Dermis blood vessel endothelial cell (primary cell): ENCODE results near the gene SLC23A1. TPM values are rescaled to one million over a fixed set of nuclear protein-coding genes. Genes with fewer than 3 reads are reported as not detected.
"Not testable (repeated sequence)": the region's sequence is repeated elsewhere in the genome, so short reads cannot be mapped to it uniquely, and the experiment has no call there.

Source experiments
- DNase-seq: peaks from one replicate; pipeline ENCODE4 v3.0.0; 2010
- total RNA-seq: library from RNA; depleted of rRNA; stranded (reverse); fragments of >200 nt; gene quantifications from 2 replicates; pipeline ENCODE4 v1.2.3, GENCODE V29; 2014

SLC23A1 gene
- total RNA-seq, 1 donor from 2014 or later, result not detected

DNA sequence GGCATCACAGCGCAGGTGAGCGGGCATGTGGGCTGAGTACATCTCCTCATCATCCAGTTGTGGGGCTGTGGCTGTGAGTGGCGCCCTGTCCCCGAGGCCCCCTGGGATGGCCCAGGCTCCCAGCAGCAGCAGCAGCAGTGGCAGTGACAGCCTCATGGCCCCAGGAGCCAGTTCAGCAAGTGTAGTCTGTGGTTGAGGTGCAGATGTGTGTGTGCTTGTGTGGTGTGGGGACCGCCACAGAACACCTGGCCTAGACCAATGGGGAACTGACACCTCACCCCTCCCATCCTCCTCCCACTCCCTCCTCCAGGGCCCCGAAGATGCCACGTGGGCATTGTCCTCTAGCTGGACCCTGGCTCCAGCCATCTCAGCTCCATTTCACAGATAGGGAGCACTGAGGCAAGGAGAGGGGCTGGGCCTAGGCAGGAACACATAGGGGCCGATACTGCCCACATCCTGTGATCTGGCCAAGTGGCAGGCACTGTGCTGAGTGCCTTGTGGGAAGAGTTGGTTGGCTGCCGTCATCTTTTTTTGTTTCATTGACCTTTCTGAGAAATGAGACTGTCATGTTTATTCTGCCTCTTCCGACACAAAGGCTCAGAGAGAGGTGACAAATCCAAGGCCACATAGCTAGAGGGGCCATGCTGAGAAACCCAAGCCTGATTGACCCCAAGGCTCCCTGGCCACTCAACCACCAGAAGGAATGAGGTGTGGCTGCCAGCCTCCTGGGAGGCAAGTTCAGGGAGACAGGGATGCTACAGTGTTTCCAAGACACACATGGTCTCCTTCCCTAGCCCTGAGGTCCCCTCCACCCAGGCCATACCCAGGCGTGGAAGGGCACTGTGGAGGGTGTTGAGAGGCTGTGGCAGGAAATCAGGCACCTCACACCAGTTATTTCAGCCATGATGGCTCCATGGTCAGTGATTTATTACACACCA is 6.9 kb upstream of the SLC23A1 start, which contains the start of gene MZB1:
Gene MZB1 (minus strand): TSS at position 213 of the 938 bp plus-strand sequence. CDS start 57 bp downstream, at position 156.
- no peak for DNase-seq

- peak; percentile 66 for DNase-seq
Observed at GRCh38 chr5:139388198-139388821, 5.2 kb upstream of the SLC23A1 start.

DNA sequence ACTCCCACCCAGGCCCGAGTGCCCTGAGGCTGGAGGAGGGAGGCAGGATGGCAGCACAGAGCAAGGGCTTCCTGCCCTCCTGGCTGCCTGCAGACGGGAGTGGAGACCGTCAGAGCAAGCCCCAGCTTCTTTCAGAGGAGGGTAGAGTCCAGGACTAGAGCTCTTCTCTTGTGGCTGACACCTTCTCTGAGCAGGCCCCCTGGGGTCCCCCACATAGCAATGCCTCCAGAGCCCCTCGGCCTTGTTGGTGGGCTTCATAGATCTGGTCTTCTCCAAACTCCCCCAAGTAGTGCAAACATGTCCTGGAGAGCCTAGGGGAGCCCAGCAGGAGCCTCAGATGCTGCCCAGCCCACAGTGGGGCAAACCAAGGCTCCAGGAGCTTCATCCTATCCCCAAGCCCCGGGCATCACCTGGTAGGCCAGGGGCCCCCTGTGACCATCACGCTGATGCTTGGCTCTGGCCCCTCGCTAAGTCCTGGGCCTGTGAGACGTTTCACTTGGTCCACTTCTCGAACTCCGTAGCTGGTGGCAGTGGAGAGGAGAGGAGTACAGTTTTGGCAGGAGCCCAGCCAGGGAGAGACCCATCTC is 4.6 kb upstream of the SLC23A1 start:
- DNase-seq, result no peak

- DNase-seq, result not testable (repeated sequence)
Observed at GRCh38 chr5:139386956-139387355, 3.9 kb upstream of the SLC23A1 start.

GRCh38 chr5:139386050-139386438 is 2.9 kb upstream of the SLC23A1 start:
- DNase-seq, result no peak

- DNase-seq, result peak; percentile 29
Observed at GRCh38 chr5:139385061-139386049, 2.3 kb upstream of the SLC23A1 start.

- DNase-seq, result no peak
Observed at GRCh38 chr5:139384591-139385051, 1.5 kb upstream of the SLC23A1 start.

DNA sequence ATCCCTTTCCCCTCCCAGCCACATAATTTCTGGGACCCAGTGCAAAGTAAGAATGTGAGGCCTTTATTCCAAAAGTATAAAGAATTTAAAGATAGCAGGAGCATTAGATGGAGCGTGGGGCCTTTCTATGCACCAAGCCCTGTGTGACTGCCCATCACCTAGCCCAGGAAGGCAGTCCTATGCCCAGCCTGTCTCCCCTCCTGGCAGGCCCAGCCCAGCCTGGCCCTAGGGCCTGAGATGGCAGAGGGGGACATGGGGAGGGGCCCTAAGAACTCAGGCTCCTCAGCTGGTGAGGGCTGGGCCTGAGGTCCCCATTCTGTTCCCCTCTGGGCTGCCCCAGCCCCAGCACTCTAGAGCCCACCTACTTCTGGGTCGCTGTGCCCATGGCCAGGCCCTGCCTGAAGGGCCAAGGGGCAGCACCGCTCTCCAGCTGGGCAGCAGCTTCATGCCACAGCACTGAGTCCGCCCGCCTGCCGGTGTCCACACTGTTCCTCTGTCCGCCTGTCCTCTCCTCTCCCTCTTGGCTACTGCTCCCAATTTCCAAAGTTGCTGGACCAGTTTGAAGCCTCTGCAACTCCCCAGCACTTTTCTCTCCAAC is 995 bp upstream of the SLC23A1 start:
- no peak for DNase-seq

DNA sequence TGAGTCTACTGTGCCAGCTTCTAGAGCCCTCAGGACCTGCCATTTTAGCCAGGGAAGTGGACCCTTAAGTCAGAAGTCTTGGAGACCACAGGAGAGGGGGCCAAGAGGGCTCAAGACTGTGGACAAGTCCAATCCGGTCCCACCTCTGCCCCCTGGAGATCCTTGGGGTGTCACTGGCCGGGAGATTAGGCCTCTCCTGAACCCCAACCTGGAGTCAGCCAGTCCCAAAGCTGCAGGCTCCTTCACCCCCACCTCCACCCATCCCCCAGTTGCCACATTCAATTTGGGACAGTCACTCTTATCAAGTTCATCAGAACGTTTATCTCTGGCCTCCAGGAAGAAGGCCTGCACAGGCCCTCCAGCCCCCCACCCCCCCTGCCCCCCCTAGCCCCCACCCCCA is 290 bp downstream of the SLC23A1 start:
- no peak for DNase-seq

- DNase-seq, result no peak
Observed at GRCh38 chr5:139381837-139382761, 998 bp downstream of the SLC23A1 start.

DNA sequence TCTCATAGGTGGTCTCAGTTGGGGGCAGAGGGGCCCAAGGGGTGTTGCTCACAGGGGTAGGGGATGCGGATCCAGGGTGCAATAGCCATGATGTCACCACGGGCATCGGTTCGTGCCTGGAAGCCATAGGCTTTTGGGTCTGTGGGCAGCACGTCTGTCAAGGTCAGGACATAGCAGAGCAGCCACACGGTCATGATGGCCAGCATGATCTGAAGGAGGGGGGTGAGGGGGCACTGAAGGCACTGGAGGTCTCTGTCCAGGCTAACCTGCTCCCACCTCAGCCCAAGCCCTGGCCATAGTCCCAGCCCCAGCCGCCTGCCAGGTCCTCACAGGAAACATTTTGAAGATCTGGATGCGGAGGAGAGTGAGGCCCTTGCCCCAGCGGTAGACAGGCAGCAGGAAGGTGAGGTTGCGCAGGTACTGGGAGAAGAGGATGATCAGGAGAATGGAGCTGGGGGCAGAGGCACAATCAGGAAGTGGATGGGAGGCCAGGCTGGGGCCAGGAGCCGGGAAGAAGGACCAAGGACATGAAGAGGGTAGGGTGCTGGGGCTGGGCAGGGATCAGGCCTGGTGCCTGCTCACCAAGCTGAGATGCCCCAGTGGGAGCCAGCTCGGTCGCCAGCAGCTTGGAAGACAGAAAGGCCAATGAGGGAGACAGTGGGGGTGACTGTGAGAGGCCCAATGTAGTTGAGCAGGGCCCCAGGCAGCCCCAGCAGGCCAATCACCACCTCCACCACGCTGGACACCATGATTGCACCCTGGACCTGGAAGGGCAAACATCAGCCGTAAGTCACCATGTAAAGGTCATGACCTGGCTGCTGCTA is 3.3 kb downstream of the SLC23A1 start:
- DNase-seq, result no peak

- DNase-seq, result no peak
Observed at GRCh38 chr5:139378941-139379361, 4.1 kb downstream of the SLC23A1 start.

- no peak for DNase-seq
Observed at GRCh38 chr5:139378101-139378825, 4.8 kb downstream of the SLC23A1 start.

DNA sequence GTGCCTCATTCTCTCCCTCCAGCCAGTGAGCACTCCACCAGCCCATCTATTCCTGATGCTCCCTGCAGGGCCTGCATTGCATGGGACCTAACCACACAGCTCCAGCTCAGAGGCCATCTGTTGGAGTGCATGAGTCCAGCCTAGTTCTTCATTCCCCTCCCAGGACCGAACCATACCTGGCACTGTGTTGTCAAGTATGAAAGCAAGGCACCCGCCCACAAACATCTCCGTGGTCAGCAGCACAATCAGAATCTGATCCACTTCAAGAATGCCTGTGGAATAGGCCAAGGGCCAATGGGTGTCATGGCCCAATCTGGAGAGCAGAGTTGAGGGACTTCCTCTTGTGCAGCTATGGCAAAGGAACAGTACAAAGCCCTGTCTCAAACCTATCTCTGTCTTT is 5.9 kb downstream of the SLC23A1 start:
- no peak for DNase-seq

DNA sequence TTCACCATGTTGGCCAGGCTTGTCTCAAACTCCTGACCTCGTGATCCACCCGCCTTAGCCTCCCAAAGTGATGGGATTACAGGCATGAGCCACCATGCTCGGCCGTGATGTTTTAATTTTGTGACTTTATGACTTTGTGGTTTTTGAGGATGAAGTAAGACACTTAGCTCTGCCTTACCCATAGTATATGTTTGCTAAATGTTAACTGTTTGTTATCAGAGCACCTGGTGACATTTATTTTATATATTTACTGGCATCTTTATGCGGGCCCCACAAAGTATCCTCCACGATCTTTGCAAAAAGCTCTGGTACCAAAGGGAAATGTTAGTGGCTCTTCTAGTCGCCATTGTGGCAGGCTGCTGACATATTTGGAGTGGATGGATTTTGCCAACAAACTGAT is 6.7 kb downstream of the SLC23A1 start:
- DNase-seq, result no peak

DNA sequence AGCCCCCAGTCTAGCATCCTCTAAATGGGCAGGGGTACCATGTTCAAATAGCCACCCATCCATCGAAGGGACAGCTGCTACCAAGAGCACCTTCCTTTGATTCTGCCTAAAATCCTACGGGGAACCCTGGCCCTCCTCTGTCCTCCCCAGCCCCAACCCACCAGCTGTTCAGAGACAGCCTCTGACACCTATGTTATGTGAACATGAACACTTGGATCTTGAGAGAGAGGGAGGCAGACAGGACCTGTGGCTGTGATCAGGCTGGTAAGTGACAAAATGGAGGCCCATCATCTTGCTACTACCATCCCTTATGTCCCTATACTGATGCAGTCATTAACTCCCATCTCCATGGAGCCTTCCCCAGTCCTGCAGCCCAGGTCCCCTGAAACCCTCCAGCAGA is 8.2 kb downstream of the SLC23A1 start:
- no peak for DNase-seq

DNA sequence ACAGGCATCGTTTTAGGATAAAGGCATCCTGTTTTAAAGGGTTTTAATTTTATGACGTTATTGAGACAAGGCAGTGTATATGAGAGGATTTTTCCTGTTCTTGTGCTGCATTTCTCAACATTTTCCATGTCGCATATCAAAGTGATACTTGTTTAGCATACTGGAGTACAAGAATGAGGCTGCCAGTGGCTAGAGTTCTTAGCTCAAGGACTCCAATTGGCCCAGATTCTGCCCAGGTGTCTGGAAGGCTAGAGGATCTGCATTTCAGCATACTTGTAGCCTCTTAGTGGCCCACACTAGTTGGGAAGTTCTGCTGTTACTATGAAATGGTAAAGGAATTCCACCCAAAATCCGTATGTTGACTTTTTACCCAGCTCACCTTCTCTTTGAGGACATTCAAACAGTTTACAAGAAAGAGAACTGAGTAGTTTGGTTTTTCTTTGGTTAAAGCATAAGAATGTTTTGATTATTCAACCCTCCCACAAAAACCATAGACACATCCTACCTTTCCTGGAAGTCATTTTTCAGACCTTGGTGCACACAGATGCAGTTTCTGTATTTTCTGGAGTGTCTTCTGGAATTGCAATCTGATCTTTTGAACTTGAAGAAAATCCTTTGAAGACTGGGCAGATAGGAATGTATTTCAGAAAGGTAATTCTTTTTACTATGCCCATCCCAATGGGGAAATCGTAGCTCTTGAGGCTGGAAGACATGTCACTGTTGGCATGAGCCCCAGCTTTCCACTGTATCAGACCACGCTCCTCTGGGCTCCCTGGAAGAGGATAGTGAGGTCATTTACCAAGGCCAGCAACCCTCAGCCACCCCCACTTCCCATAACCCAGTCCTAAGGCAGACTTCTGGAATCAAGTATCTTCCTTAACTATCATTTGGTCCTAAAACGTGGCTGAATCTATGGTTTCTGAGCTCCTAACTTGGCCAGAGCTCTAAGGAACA is 11.3 kb downstream of the SLC23A1 start:
- DNase-seq, result no peak

DNA sequence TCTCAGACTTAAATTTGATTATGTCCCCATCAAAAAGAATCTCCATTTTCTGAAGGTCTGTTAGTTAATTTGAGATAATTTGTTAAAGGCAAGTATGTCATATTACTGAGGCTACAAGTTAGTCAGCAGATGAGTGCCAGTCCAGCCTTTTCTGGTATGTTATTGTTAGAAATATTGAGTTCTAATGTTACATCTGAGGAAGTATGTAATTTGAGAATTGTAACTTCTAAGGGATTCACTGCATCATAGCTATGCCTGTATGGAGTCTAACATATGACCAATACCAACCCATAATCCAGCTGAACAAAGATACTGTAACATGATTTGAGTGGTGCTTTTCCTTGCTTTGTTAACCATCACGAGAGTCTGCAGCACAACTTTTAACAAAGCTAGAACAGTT is 13.9 kb downstream of the SLC23A1 start:
- no peak for DNase-seq
